HG02885 (cell line): Measurements from ENCODE around the gene CCNK.

Experiments
- ATAC-seq: cut with Tn5 transposase; IDR thresholded peaks from one replicate; pipeline ENCODE4 v1.9.1; 2021; ENCODE audit warnings: mild to moderate bottlenecking; ENCODE audit not compliant: unreplicated experiment, poor library complexity

Gene CCNK

GRCh38 chr14:99465288-99465687 lies 15.9 kb upstream of the CCNK start:
- no peak for ATAC-seq

GRCh38 chr14:99466758-99467157 lies 14.5 kb upstream of the CCNK start:
- ATAC-seq = no peak

DNA sequence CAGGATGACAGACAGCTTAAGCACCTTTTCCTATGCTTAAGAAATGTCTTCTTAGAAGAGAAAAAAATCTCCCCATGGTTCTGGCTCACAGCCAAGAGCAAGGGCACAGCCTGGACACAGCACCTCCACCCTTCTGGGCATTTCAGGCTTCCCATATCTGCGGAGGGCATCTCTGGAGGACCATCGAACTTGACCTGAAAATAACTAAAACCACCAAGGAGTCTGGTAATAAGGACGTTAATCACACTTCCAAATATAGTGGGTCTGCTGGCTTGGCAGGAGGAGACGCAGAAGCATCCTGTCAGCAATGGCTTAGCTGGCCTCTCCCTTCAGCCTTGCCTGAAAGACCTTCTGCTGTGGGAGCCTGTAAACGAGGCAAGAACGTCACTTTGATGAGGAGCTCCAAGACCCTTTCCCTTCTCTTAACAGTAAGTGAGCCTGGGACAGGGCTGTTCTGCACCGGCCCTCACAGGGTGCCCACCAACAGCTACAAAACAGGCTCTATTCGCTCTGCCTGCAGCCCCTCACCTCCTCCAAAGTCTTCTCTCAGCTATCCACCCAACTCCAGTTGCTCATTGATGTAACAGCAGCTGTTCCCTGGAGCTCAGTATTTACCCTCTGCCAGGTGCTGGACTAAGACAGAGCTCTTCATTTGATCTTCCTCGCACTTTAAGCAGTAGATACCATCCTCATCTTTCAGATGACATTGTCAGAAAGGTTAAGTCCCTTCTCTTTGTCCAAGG lies 13.7 kb upstream of the CCNK start:
- ATAC-seq = no peak

DNA sequence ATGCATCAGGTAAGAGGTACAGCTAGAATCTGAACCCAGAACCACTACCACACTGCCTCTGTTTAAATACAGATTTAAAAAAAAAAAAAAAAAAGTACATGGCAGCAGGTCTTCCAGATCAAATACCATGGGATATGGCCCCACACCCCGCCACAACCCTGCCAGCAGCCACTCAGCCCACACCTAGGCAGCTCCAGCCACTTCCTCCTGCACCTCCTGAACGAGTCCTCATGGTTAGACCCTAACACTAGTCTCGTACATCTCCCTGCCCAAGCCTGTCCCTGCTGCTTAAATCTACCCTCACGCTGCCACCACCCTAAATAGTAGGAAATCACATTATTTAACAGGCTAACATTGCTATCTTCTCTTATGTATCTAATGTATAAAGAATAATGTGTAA lies 13.1 kb upstream of the CCNK start:
- ATAC-seq = no peak

DNA sequence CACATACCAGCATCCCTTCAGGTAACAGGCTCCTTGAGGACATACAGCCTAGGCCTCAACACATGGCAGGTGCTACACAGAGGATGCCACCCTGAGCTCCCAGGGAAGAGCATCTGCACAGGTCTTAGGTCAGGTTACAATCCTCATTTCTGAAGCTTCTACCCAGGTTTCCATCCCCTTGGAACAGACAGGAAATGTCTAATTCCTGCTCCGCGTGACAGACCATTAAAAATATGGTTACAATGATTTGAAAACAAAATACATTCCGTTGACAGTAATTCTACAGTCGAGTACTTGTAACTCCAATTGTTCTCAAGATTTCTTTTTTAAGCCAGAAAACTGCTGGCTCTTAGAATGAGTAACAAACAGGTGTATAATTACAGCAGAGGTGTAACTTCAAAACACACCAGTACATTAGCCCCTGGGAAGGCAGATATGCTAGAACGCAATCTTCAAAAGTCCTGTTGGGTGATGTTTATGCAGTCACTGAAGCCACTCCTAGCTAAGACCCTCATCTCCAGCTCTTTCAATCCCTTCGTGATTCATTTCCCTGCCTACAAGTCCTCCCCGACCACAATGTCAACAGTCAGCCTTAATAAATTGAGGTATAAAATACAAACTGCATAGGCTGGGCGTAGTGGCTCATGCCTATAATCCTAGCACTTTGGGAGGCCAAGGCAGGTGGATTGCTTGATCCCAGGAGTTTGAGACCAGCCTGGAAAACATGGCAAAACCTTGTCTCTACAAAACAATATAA lies 12.2 kb upstream of the CCNK start:
- ATAC-seq = no peak

- ATAC-seq = no peak
Observed at GRCh38 chr14:99471731-99472130, 9.5 kb upstream of the CCNK start.

DNA sequence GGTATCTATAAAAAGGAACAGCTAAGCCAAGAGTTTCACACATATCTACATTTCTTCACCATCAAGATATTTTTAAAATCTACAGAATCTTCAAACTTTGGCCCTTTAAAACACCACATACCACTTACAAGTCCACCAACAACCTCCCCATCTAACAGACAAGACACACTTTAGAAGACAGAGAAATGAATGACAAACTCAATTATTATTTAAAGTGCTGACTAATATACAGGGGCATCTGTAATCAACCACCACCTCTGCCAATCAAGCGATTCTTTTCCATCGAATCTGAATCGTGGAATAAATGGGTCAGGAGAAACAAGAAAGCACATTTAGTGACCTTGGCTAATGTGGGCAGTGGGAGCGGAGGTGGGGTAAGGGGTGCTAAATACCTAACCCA lies 8.3 kb upstream of the CCNK start:
- ATAC-seq = no peak

DNA sequence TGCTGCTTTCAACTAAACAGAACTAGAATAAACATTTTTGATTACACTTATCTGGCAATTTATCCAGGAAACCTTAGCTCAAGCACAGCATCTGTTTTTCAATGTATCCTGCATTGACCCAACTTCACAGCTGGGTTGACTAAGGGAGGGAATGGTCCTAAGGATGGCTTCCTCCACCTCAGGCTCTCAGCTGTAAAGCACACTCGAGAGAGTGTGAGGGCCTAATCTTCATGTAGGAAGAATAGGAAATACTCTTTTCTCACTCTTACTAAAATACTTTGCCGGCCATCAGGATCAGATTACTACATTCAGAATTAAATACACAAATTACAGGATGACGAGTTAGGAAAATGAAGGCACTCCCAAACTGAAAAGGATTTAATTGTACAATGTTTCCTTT lies 7.8 kb upstream of the CCNK start:
- ATAC-seq = no peak

DNA sequence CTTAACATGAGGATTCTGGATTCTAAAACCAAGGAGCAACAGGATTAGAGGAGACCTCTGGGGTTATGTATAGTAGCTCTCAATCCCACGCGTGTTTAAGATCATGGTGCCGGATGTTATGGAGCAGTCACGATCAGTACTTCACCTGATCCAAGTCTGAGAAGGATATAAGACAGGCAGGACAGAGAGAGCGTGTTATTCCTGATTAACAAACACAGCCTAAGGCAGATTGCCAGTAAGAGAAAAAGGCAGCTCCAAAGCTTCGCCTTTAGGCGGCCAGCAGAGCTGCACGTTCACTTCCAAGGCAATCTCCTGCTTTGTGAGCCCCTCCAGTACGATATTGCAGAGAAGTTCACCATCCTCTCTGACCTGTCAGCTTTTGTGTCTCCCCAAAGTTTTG lies 6.0 kb upstream of the CCNK start:
- ATAC-seq = no peak

DNA sequence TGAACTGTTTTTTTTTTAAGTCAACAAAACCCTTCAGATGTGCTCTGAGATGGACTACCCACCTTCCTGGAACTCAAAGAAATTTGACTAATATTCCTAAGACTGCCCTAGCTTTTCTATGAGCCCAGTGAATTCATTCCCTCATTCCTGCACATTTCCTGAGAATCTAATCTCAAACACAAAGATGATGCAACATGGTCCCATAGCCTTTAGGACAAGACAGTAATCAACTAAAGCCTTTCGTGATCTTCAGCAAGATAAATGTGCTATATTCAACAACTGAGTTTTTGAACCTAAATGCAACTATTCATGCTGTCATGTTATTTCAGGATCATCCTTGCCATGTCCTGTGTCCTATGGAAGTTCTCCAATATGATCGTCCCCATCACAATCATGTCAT lies 5.5 kb upstream of the CCNK start:
- ATAC-seq = no peak

DNA sequence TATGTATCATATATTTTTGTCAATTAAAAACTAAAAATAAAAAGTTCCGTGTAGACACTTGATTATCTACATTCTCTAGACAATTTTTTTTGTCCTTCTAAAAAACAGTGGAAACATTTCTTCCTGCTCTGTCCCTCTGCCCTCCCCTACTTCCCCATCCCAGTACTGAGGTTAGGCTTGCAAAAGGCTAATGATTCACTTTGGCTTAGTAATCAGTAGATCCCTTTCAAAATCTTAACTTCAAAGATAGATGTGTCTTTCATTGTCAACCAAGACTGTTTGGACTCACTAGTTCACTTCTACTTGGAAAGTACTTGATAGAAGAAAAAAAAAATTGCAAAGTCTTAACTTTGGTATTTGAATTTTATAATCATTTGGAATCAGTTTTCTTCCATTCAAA lies 4.3 kb upstream of the CCNK start:
- no peak for ATAC-seq

DNA sequence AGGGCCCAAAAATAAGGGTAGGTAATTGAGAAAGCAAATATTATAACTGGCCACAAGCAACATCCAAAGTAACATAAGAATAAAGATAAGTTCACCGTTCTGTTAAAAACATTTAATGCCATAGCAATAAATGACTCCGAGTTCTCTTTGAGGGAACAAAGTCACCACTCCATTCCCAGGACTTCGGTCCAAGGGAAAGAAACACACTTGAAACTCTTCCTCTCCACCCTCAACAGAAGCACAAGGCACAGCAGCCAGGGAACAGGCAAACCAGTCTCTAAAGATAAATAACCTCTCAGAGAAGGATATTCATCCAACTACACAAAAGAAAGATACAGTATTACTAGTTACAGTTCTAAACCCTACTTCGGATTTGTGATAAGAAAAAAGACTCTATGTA lies 3.1 kb upstream of the CCNK start:
- no peak for ATAC-seq

DNA sequence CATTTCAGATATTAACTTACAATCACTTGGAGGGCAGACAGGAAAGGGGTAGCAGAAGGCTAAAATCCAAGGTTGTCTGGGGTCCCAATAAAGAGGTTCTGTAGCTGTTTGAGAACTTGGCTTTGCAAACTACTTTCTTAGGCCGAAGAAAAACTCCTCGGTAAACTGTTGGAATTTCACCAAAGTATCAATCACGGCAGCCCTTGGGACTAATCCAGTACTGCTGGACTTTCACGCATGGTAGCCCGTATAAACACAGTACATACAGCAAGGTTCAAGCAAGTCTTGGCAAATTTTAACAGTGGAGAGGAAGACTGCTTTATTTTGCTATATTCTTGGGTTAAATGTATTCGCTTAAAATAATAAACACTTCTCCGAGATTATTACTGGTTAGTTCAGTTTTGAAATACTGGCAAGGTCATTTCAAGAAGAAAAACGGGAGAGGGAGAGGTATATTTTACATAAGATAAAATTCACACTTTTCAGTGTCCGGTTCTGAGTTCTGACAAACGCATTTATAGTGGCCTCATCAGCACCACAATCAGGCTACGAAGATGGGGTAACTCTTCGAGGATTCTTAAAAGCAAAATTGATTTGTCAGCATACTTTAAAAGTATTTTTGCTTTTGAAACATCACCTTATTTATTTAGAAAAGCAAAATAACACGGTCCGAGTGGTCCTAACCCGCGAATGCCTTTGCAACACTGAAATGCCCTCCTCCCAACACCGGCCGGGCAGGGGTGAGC lies 1.9 kb upstream of the CCNK start:
- ATAC-seq = no peak

DNA sequence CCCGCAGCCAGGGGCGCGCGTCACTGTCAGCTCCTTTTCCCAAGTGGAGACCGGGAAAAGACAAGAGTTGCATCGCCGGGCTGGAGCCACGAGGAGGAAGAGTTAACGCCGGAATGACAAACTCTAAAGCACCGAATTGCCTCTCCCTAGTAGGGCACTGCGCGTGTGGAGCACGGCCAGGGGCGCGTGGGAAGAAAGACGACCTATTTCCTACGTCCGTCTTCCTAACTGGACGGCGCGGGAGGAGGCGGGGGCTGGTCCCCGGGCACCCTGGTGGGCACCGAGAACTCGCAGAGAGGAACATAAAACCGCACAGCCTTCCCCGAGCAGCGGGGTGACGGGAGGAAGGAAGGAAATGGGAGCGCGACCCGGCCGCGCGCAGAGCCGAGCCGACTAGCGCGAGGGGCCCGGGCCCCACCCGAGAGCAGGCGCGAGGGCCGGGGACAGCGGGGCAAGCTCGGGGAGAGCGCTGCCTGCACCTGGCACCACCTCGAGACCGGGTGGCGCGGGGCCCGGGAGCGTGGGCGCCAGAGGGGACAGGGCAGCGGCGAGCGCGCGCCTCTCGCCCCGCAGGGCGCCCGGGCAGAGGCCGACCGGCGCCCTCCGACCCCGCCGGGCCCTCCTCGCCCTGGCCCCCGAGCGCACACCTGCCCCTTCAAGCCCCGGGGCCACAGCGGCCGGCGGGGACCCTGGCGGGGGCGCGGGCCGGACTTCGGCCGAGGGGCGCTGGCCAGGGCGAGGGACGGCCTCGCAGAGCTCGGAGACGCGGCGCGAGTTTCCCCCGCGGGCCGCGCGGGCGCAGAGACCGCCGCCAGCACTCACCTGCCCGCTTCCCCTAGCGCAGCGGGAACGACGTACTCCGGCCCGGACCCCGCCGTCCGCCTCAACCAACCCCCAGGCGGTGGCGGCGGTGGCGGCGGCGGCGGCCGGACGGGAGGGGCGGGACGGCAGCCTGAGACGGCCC lies 1.0 kb upstream of the CCNK start, which contains the start of gene SETD3:
Gene SETD3 (minus strand): TSS at position 954 of the 964 bp plus-strand sequence. CDS start 15,054 bp downstream, outside the sequence.
- ATAC-seq = peak; percentile 8

- no peak for ATAC-seq
Observed at GRCh38 chr14:99481745-99482099, 513 bp downstream of the CCNK start.

DNA sequence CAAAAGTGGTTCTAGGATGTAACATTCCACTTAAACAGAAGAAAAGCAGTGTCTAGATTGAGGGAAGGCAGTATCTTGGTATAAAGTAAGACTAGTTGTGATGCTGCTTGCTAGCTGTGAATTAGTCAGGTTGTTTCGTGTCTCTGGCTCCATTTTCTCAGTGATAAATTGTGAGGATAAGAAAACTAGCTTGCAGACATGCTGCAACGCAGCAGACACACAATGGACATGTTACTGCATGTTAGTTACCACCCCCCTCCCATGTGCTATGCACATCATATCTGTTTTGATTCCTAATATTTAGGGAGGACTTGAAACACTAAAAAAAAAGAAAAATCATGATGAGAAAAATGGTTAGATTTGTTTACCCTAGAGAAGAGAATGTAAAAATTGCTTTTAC lies 2.9 kb downstream of the CCNK start:
- ATAC-seq = no peak

- no peak for ATAC-seq
Observed at GRCh38 chr14:99497341-99497740, 16.1 kb downstream of the CCNK start.

- ATAC-seq = no peak
Observed at GRCh38 chr14:99497894-99498293, 16.7 kb downstream of the CCNK start.

DNA sequence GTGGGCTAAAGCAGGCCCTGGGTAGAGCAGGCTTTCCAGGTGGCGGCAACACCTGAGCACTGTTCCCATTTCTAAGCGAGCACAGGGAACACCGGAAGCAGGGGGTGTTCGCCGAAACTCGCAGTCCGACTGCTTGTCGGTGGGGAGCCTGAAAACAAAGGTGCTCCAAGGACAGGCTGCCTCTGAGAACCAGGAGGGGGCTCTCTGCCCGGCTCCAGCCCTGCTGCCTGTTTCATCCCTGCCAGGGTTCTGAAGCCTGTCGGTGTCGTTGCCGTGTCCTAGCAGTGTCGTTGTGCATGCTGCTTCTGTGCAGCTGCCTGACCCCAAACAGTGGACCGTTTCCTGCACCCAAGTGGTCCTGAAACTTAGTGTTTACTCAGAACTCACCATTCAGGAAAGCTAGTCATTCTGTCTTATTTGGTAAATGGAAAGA lies 21.8 kb downstream of the CCNK start:
- ATAC-seq = no peak

GRCh38 chr14:99503848-99504453 lies 22.7 kb downstream of the CCNK start:
- ATAC-seq = no peak
